H1 (cell line): ENCODE measurements around the gene DSTN. TPM values are rescaled to one million over a fixed set of nuclear protein-coding genes. Genes with fewer than 3 reads are reported as not detected.

Experiments
- CTCF ChIA-PET: fragments of 300-600 bp; sonication (Branson Sonifier 250); formaldehyde crosslinking; loops from one replicate; lab custom pipeline; 2021; ENCODE audit not compliant: partially characterized antibody; lab: Charles Lee
- POLR2A ChIA-PET: fragments of 300-600 bp; sonication (Branson Sonifier 250); formaldehyde crosslinking; loops from one replicate; lab custom pipeline; 2021; ENCODE audit warnings: inconsistent platforms; ENCODE audit not compliant: partially characterized antibody; lab: Charles Lee
- DNase-seq, 2 experiments: peaks; one replicate each; pipeline versions ENCODE4 v3.0.0 to v3.0.0-alpha.2; 2010 to 2022; ENCODE audit warnings: low spot score in 2 of 2, low read depth in 1 of 2, mixed read lengths in 1 of 2
- FAIRE-seq: peaks from 2 replicates; lab custom pipeline; 2011; peaks lifted over from hg19 to GRCh38; lab: Jason Lieb, UNC
- H2AFZ ChIP-seq: 2 replicates; pipeline ENCODE4 v1.8.1; 2012; ENCODE audit warnings: low read length, inconsistent platforms
- H2AK5ac ChIP-seq: 2 replicates; pipeline ENCODE4 v1.6.1; 2013; ENCODE audit warnings: low read depth, low read length
- H2BK120ac ChIP-seq: replicated peaks from 2 replicates; pipeline ENCODE3; 2013; ENCODE audit warnings: low read depth, low read length, inconsistent platforms
- H2BK12ac ChIP-seq: 2 replicates; pipeline ENCODE4 v1.6.1; 2013; ENCODE audit warnings: low read depth, low read length
- H2BK15ac ChIP-seq: 2 replicates; pipeline ENCODE4 v1.6.1; 2013; ENCODE audit warnings: low read length
- H2BK20ac ChIP-seq: 2 replicates; pipeline ENCODE4 v1.6.1; 2013; ENCODE audit warnings: low read length
- H2BK5ac ChIP-seq: 2 replicates; pipeline ENCODE4 v1.6.1; 2013; ENCODE audit warnings: low read depth, low read length
- H3K14ac ChIP-seq: 2 replicates; pipeline ENCODE4 v1.6.1; 2013; ENCODE audit warnings: inconsistent platforms; ENCODE audit not compliant: insufficient read length
- H3K18ac ChIP-seq: 2 replicates; pipeline ENCODE4 v1.6.1; 2013; ENCODE audit warnings: low read length; ENCODE audit errors: extremely low read depth
- H3K23ac ChIP-seq: 2 replicates; pipeline ENCODE4 v1.6.1; 2013; ENCODE audit warnings: inconsistent platforms; ENCODE audit not compliant: insufficient read length
- H3K23me2 ChIP-seq: 2 replicates; pipeline ENCODE4 v1.6.1; 2013; ENCODE audit warnings: low read depth, low read length
- H3K27ac ChIP-seq: 2 replicates; pipeline ENCODE4 v1.6.1; 2011; ENCODE audit warnings: low read depth, low read length, inconsistent platforms
- H3K27me3 ChIP-seq, 4 experiments: replicated peaks in 1 of 4; 1 replicate in 1 of 4; 2 replicates in 3 of 4; pipeline versions ENCODE4 v1.6.1 to v1.8.1; 2011 to 2013; ENCODE audit warnings: low read length in 3 of 4, mild to moderate bottlenecking in 3 of 4, inconsistent platforms in 2 of 4, mixed read lengths in 2 of 4, moderate library complexity in 1 of 4; ENCODE audit not compliant: control insufficient read depth in 3 of 4, insufficient read depth in 3 of 4; ENCODE audit errors: extremely low read depth in 1 of 4
- H3K36me3 ChIP-seq, 4 experiments: 2 replicates each; pipeline versions ENCODE4 v1.6.1 to v1.8.1; 2011 to 2013; ENCODE audit warnings: mild to moderate bottlenecking in 4 of 4, low read length in 3 of 4, moderate library complexity in 2 of 4, control low read depth in 1 of 4, inconsistent platforms in 1 of 4; ENCODE audit not compliant: insufficient read depth in 4 of 4, control insufficient read depth in 2 of 4
- H3K4ac ChIP-seq: replicated peaks from 2 replicates; pipeline ENCODE3; 2013; ENCODE audit warnings: low read length, low read depth, mixed read lengths, inconsistent platforms; ENCODE audit not compliant: insufficient read length
- H3K4me1 ChIP-seq, 4 experiments: replicated peaks in 1 of 4; 1 replicate in 1 of 4; 2 replicates in 3 of 4; pipeline versions ENCODE4 v1.6.1 to v1.8.1; 2011 to 2013; ENCODE audit warnings: low read length in 3 of 4, inconsistent platforms in 2 of 4, mixed read lengths in 1 of 4; ENCODE audit not compliant: insufficient read depth in 4 of 4, control insufficient read depth in 3 of 4
- H3K4me2 ChIP-seq, 2 experiments: 2 replicates each; pipeline versions ENCODE4 v1.6.1 to v1.8.1; 2011 to 2013; ENCODE audit warnings: low read depth in 2 of 2, low read length in 2 of 2, control low read depth in 1 of 2, inconsistent platforms in 1 of 2, mild to moderate bottlenecking in 1 of 2; ENCODE audit not compliant: insufficient read depth in 1 of 2
- H3K4me3 ChIP-seq, 4 experiments: fragments of 200-600, 300-600 bp in 1 of 4; sonication (generic), shearing (Covaris generic), sonication (Bioruptor Twin) in 1 of 4; 2 replicates each; pipeline versions ENCODE4 v1.5.1 to v1.8.1; 2011 to 2016; ENCODE audit warnings: low read length in 4 of 4, low read depth in 3 of 4, control low read depth in 2 of 4, inconsistent platforms in 2 of 4, mild to moderate bottlenecking in 2 of 4, mixed read lengths in 1 of 4, moderate library complexity in 1 of 4; ENCODE audit not compliant: insufficient read depth in 2 of 4; ENCODE audit errors: extremely low read depth in 1 of 4
- H3K56ac ChIP-seq: replicated peaks from 2 replicates; pipeline ENCODE3; 2013; ENCODE audit warnings: low read depth, mild to moderate bottlenecking, mixed read lengths, low read length, inconsistent platforms; ENCODE audit not compliant: insufficient read length
- H3K79me1 ChIP-seq: 2 replicates; pipeline ENCODE4 v1.6.1; 2013; ENCODE audit warnings: low read depth, low read length, control low read depth
- H3K79me2 ChIP-seq, 2 experiments: 2 replicates each; pipeline versions ENCODE4 v1.6.1 to v1.8.1; 2012 to 2013; ENCODE audit warnings: low read length in 2 of 2, mild to moderate bottlenecking in 2 of 2, inconsistent platforms in 1 of 2; ENCODE audit not compliant: insufficient read depth in 2 of 2, control insufficient read depth in 1 of 2
- H3K9ac ChIP-seq, 4 experiments: replicated peaks in 1 of 4; 1 replicate in 1 of 4; 2 replicates in 3 of 4; pipeline versions ENCODE4 v1.6.1 to v1.8.1; 2011 to 2013; ENCODE audit warnings: low read depth in 3 of 4, low read length in 3 of 4, control low read depth in 2 of 4, mild to moderate bottlenecking in 2 of 4, moderate library complexity in 2 of 4, inconsistent platforms in 1 of 4; ENCODE audit errors: extremely low read depth in 1 of 4
- H3K9me3 ChIP-seq, 2 experiments: 2 replicates each; pipeline versions ENCODE4 v1.6.1 to v1.8.1; 2012 to 2013; ENCODE audit warnings: mild to moderate bottlenecking in 2 of 2, moderate library complexity in 2 of 2, control low read depth in 1 of 2, inconsistent platforms in 1 of 2, low read depth in 1 of 2, low read length in 1 of 2, mixed read lengths in 1 of 2; ENCODE audit not compliant: insufficient read depth in 2 of 2
- H4K20me1 ChIP-seq, 2 experiments: replicated peaks in 1 of 2; 2 replicates each; pipeline versions ENCODE3 to v1.8.1; 2011 to 2013; ENCODE audit warnings: inconsistent platforms in 2 of 2, low read length in 2 of 2, mild to moderate bottlenecking in 1 of 2; ENCODE audit not compliant: insufficient read depth in 2 of 2, control insufficient read depth in 1 of 2
- H4K5ac ChIP-seq: 2 replicates; pipeline ENCODE4 v1.6.1; 2013; ENCODE audit warnings: low read length, low read depth, mixed read lengths, inconsistent platforms; ENCODE audit not compliant: insufficient read length
- H4K8ac ChIP-seq: 2 replicates; pipeline ENCODE4 v1.8.0; 2013; ENCODE audit warnings: mild to moderate bottlenecking, moderate library complexity, low read length, inconsistent platforms; ENCODE audit not compliant: insufficient read depth; ENCODE audit errors: extremely low read depth
- H4K91ac ChIP-seq: replicated peaks from 2 replicates; pipeline ENCODE3; 2013; ENCODE audit warnings: low read length, mixed read lengths, inconsistent platforms; ENCODE audit not compliant: insufficient read length
- CEBPB ChIP-seq: IDR thresholded peaks from 2 replicates; pipeline ENCODE4 v1.6.1; 2012; ENCODE audit warnings: low read depth, low read length
- EP300 ChIP-seq, 2 experiments: IDR thresholded peaks; 1 replicate in 1 of 2; 2 replicates in 1 of 2; pipeline ENCODE4 v1.6.1; 2011 to 2012; ENCODE audit warnings: low read depth in 2 of 2, low read length in 2 of 2, mild to moderate bottlenecking in 2 of 2, borderline replicate concordance in 1 of 2, inconsistent platforms in 1 of 2, moderate library complexity in 1 of 2
- GTF2F1 ChIP-seq: IDR thresholded peaks from 2 replicates; pipeline ENCODE4 v1.6.1; 2012; ENCODE audit warnings: low read depth, low read length, improper control_type of control experiment, borderline replicate concordance
- HDAC2 ChIP-seq, 2 experiments: fragments of 300-600 bp in 1 of 2; sonication (generic) in 1 of 2; IDR thresholded peaks; 2 replicates each; pipeline ENCODE4 v1.6.1; 2011 to 2012; ENCODE audit warnings: low read depth in 2 of 2, low read length in 2 of 2, mild to moderate bottlenecking in 2 of 2, moderate library complexity in 2 of 2, borderline replicate concordance in 1 of 2, inconsistent platforms in 1 of 2
- JUND ChIP-seq: IDR thresholded peaks from 2 replicates; pipeline ENCODE4 v1.6.1; 2011; ENCODE audit warnings: mild to moderate bottlenecking, improper control_type of control experiment, low read length
- MAFK ChIP-seq: IDR thresholded peaks from 2 replicates; pipeline ENCODE4 v1.6.1; 2012; ENCODE audit warnings: low read depth, mild to moderate bottlenecking, improper control_type of control experiment, low read length
- RBBP5 ChIP-seq: IDR thresholded peaks from 2 replicates; pipeline ENCODE4 v1.7.1; 2012; ENCODE audit warnings: low read depth, mild to moderate bottlenecking, inconsistent platforms, low read length, moderate library complexity, borderline replicate concordance
- RNF2 ChIP-seq: fragments of 200-900, 300-1000 bp; sonication (generic); IDR thresholded peaks from 2 replicates; pipeline ENCODE4 v1.7.1; 2016; ENCODE audit warnings: borderline replicate concordance, low read depth, mild to moderate bottlenecking, antibody characterized with exemption, low read length; ENCODE audit not compliant: poor library complexity, severe bottlenecking; ENCODE audit errors: missing control alignments
- SIRT6 ChIP-seq: IDR thresholded peaks from one replicate; pipeline ENCODE4 v1.7.1; 2012; ENCODE audit warnings: low read length, inconsistent platforms
- SP4 ChIP-seq: IDR thresholded peaks from 2 replicates; pipeline ENCODE4 v1.6.1; 2012; ENCODE audit warnings: low read length, inconsistent platforms
- WGBS, 2 experiments: shearing (Covaris generic) in 1 of 2; methylation state at CpG; one replicate each; pipeline versions ENCODE4 v1.1.6 to v1.1.7; 2013 to 2015; ENCODE audit warnings: low lambda C conversion rate in 2 of 2, mixed read lengths in 2 of 2, inconsistent platforms in 1 of 2, low coverage in 1 of 2, missing lambda C conversion rate in 1 of 2; ENCODE audit not compliant: insufficient replicate concordance in 2 of 2, insufficient coverage in 1 of 2, insufficient read length in 1 of 2; ENCODE audit errors: extremely low coverage in 1 of 2, missing lambda C conversion rate in 1 of 2; 5-methylcytosine and 5-hydroxymethylcytosine counted together
- polyA plus RNA-seq, 7 experiments: library from polyadenylated mRNA; depleted of rRNA in 3 of 7; stranded (reverse) in 5 of 7; unstranded in 2 of 7; fragments of >200 nt in 5 of 7; fragments of 200-250 nt in 2 of 7; gene quantifications; 1 replicate in 5 of 7; 2 replicates in 1 of 7; 4 replicates in 1 of 7; pipeline versions ENCODE4 v1.2.1 to v1.2.3, GENCODE V29; 2011 to 2013; ENCODE audit warnings: missing spikeins in 2 of 7, mixed read lengths in 2 of 7
- total RNA-seq: library from RNA; stranded (reverse); fragmentation: NEBNext Ultra II Directional; extraction: Animal tissue kit (Norgen Biotek cat#: 25700); gene quantifications from 2 replicates; pipeline ENCODE4 v1.2.1, GENCODE V29; 2021
- TF ChIP-seq, protein P1 (sequence below): IDR thresholded peaks from 2 replicates; pipeline ENCODE4 v1.6.1; 2011; ENCODE audit warnings: low read depth, mild to moderate bottlenecking, low read length; ENCODE audit not compliant: insufficient read depth

DSTN gene
- total and polyA plus RNA-seq, 2 of the 8 experiments (the other 6 are each of a cell fraction or from before 2014, with no cell fraction given): 43.3 to 208 TPM

DNA sequence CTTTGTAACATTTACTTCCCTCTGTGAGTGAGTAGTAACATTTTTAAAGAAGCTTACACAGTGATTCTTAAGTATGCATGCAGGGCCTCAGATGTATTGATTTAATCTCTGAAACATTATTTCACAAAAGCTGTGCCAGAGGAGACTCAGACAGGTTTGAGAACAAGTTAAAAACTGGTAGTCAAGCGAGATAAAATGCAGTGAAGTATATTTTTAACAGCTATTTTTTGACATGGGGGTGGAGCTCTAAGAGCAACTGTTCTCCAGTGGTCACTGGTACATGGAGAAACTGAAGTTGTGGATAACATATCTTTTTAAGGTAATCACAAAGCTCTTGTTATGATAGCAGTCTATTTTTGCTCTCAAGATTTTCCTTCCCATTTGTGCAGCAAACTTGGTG, 20.4 kb downstream of the DSTN start:
- WGBS, 2 experiments: 76% methylated on average over 1 of the region's 1 CpG; no CpG with 5 or more reads in 1 of the 2 experiments
- Histone ChIP-seq H3K56ac (no peak overlapping the region), H4K8ac (no peak overlapping the region), H4K20me1 (peaks cover 0 to 5% of the 10 kb centered on the region in 2 experiments), H3K4me1 (peaks cover 0 to 13% (median 2%) of the 10 kb centered on the region in 4 experiments; a peak in 4 of 7 replicates), H3K79me2 (peaks cover 3 to 90% of the 10 kb centered on the region in 2 experiments; a peak in 3 of 4 replicates), H2BK20ac (no peak overlapping the region), H3K79me1 (peaks cover 8% of the 10 kb centered on the region), H2BK5ac (no peak overlapping the region), H3K4ac (no peak overlapping the region), H3K36me3 (no peaks in the 10 kb centered on the region; a peak in 1 of 8 replicates), H3K23ac (no peak overlapping the region), H2BK12ac (no peak overlapping the region), H3K18ac (no peak overlapping the region), H3K27ac (no peak overlapping the region), H2BK15ac (no peak overlapping the region), H2AFZ (no peak overlapping the region), H3K23me2 (no peaks in the 10 kb centered on the region), H2AK5ac (no peak overlapping the region), H4K91ac (no peak overlapping the region), H3K27me3 (no peaks in the 10 kb centered on the region), H3K4me2 (no peak overlapping the region), H3K9ac (no peak overlapping the region; a peak in 1 of 7 replicates), H3K9me3 (no peaks in the 10 kb centered on the region), H2BK120ac (no peak overlapping the region), H3K4me3 (no peak overlapping the region), H3K14ac (no peak overlapping the region), H4K5ac (no peak overlapping the region)
- ChIA-PET POLR2A (interaction anchor here (0.8 to 3.2 kb wide), 3 partner anchors 9 to 19 kb away, joined by 4 to 18 read pairs (median 7); partner anchors contain the start of gene DSTN), CTCF (interaction anchor here (0.8 to 1.7 kb wide), 5 partner anchors 12 to 86 kb away, joined by 3 to 6 read pairs (median 3); no protein-coding TSS in a partner anchor)
- no peak for DNase-seq
- no peak for FAIRE-seq
- TF ChIP-seq CEBPB: no peak
- no peak for TF ChIP-seq SP4
- no peak for TF ChIP-seq JUND
- TF ChIP-seq RNF2: no peak
- no peak for TF ChIP-seq RBBP5
- TF ChIP-seq MAFK: no peak
- TF ChIP-seq EP300 (IDR thresholded peaks at IDR 0.05; ENCODE audit: borderline replicate concordance in 1 of 2, low read depth in 2 of 2, low read length in 2 of 2): no peak
- TF ChIP-seq SIRT6: no peak
- no peak for TF ChIP-seq HDAC2 (IDR thresholded peaks at IDR 0.05; ENCODE audit: borderline replicate concordance in 1 of 2, low read depth in 2 of 2, low read length in 2 of 2)
- no peak for TF ChIP-seq GTF2F1
- TF ChIP-seq, protein P1, sequence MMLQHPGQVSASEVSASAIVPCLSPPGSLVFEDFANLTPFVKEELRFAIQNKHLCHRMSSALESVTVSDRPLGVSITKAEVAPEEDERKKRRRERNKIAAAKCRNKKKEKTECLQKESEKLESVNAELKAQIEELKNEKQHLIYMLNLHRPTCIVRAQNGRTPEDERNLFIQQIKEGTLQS: no peak
